Type B pancreatic cell (in vitro differentiated cells): ENCODE results near the gene CATSPER1. TPM values are rescaled to one million over a fixed set of nuclear protein-coding genes. Genes with fewer than 3 reads are reported as not detected.

ENCODE experiments used
- DNase-seq: peaks from one replicate; pipeline ENCODE4 v3.0.0; 2021; ENCODE audit warnings: mixed read lengths; ENCODE audit not compliant: unreplicated experiment; ENCODE audit errors: extremely low spot score
- H3K27ac Mint-ChIP-seq: 2 replicates; pipeline ENCODE4 v1.8.0; 2021; ENCODE audit warnings: mild to moderate bottlenecking, mixed read lengths
- H3K27me3 Mint-ChIP-seq: 2 replicates; pipeline ENCODE4 v1.8.0; 2021; ENCODE audit warnings: mixed read lengths
- H3K36me3 Mint-ChIP-seq: 2 replicates; pipeline ENCODE4 v1.8.0; 2021; ENCODE audit warnings: mixed read lengths
- H3K4me1 Mint-ChIP-seq: one replicate; pipeline ENCODE4 v1.8.0; 2021; ENCODE audit warnings: mixed read lengths; ENCODE audit not compliant: unreplicated experiment
- H3K4me3 Mint-ChIP-seq: 2 replicates; pipeline ENCODE4 v1.8.0; 2021; ENCODE audit warnings: mild to moderate bottlenecking, mixed read lengths
- H3K9me3 Mint-ChIP-seq: 2 replicates; pipeline ENCODE4 v1.8.0; 2021; ENCODE audit warnings: mixed read lengths
- CTCF ChIP-seq: fragments of 200-600 bp; sonication (generic); conservative IDR thresholded peaks from 2 replicates; pipeline ENCODE4 v1.5.0; 2021; ENCODE audit warnings: antibody characterized with exemption, mild to moderate bottlenecking
- total RNA-seq: library from RNA; stranded (reverse); gene quantifications from 2 replicates; pipeline ENCODE4 v1.2.1, GENCODE V29; 2021; ENCODE audit warnings: low replicate concordance

CATSPER1 gene
- total RNA-seq, 1 donor from 2014 or later, result not detected

- H3K4me1 Mint-ChIP-seq, result no peaks in the 10 kb centered on the region
- H3K36me3 Mint-ChIP-seq, result peaks cover 50% of the 10 kb centered on the region
- no peaks in the 10 kb centered on the region for H3K27me3 Mint-ChIP-seq
- H3K27ac Mint-ChIP-seq, result no peak overlapping the region
- TF ChIP-seq CTCF, result no peak
- no peak overlapping the region for H3K4me3 Mint-ChIP-seq
- no peaks in the 10 kb centered on the region for H3K9me3 Mint-ChIP-seq
- no peak for DNase-seq
These were observed 33.8 kb upstream of the CATSPER1 start for GRCh38 chr11:66059966-66060680.

- Mint-ChIP-seq H3K27ac (no peak overlapping the region), H3K9me3 (no peaks in the 10 kb centered on the region), H3K27me3 (no peaks in the 10 kb centered on the region), H3K36me3 (peaks cover 33% of the 10 kb centered on the region), H3K4me1 (peaks cover 14% of the 10 kb centered on the region), H3K4me3 (no peak overlapping the region)
- TF ChIP-seq CTCF, result no peak
- no peak for DNase-seq
These were observed 30.2 kb upstream of the CATSPER1 start for GRCh38 chr11:66056501-66056900.

- DNase-seq, result no peak
- Mint-ChIP-seq H3K4me3 (no peak overlapping the region), H3K9me3 (no peaks in the 10 kb centered on the region), H3K27me3 (no peaks in the 10 kb centered on the region), H3K4me1 (peaks cover 20% of the 10 kb centered on the region), H3K36me3 (peaks cover 21% of the 10 kb centered on the region), H3K27ac (peak overlapping the region; percentile 10)
- no peak for TF ChIP-seq CTCF
These were observed 28.7 kb upstream of the CATSPER1 start for GRCh38 chr11:66055021-66055420.

GRCh38 chr11:66052664-66052982 lies 26.3 kb upstream of the CATSPER1 start:
- Mint-ChIP-seq H3K36me3 (peaks cover 13% of the 10 kb centered on the region), H3K4me1 (peaks cover 24% of the 10 kb centered on the region), H3K27me3 (peaks cover 11% of the 10 kb centered on the region), H3K27ac (peak overlapping the region; percentile 98), H3K4me3 (peak overlapping the region; percentile 100), H3K9me3 (no peaks in the 10 kb centered on the region)
- no peak for DNase-seq
- TF ChIP-seq CTCF, result no peak

- TF ChIP-seq CTCF, result no peak
- peaks cover 11% of the 10 kb centered on the region for H3K27me3 Mint-ChIP-seq
- H3K4me1 Mint-ChIP-seq, result peaks cover 24% of the 10 kb centered on the region
- H3K9me3 Mint-ChIP-seq, result no peaks in the 10 kb centered on the region
- peaks cover 13% of the 10 kb centered on the region for H3K36me3 Mint-ChIP-seq
- DNase-seq, result peak; percentile 98
- peak within 1 kb of the TSS; percentile 98 for H3K27ac Mint-ChIP-seq
- H3K4me3 Mint-ChIP-seq, result peak within 1 kb of the TSS; percentile 100
These were observed 25.7 kb upstream of the CATSPER1 start, which contains the start of gene SF3B2 for GRCh38 chr11:66051766-66052663. Gene SF3B2, plus strand, starts transcription at chr11:66052364. Its CDS starts 21 bp downstream, at chr11:66052385.
